ENCODE results near the gene MSL3.
A peak's percentile ranks its signal among the peaks of the same experiment; 100 is the strongest.

The MSL3 gene

DNA sequence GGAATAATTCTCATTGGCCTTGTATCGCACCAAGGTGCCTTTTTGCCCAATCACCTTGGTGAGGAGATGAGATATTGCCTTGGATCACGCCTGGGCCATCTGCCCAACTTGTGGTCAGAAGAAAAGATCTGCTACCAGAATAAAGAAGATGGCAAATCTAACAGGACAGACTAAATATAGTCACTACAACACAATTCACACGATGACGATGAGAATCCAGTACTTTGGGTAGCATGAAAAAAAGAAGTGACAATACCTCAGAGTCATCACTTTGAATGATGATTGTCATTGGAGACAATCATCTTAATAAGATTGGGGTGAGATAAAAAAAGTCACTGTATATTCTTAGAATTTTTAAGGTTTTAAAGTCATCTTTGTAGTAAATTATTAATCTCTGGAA, 7.3 kb upstream of the MSL3 start:
- Histone ChIP-seq H3K79me2 (ENCODE audit: low read length) (no peaks in the 10 kb centered on the region), H3K4me2 (ENCODE audit: low read length) (peak overlapping the region; percentile 35), H3K9ac (ENCODE audit: low read length) (peak overlapping the region; percentile 8; the same call in 1 of the 2 replicates), H3K4me3 (ENCODE audit: low read length) (no peak overlapping the region), H3K36me3 (replicated peaks; ENCODE audit: low read depth, low read length) (peaks cover 3% of the 10 kb centered on the region), H3K9me3 (ENCODE audit: insufficient read depth, low read length) (no peaks in the 10 kb centered on the region), H3K4me1 (ENCODE audit: low read length) (peaks cover 55% of the 10 kb centered on the region), H3K27me3 (ENCODE audit: low read depth, low read length) (no peaks in the 10 kb centered on the region), H2AFZ (ENCODE audit: low read depth, low read length) (no peak overlapping the region), H3K27ac (ENCODE audit: low read length) (peak overlapping the region; percentile 79), H4K20me1 (ENCODE audit: insufficient read depth, low read length) (no peaks in the 10 kb centered on the region)
- TF ChIP-seq, protein P1, sequence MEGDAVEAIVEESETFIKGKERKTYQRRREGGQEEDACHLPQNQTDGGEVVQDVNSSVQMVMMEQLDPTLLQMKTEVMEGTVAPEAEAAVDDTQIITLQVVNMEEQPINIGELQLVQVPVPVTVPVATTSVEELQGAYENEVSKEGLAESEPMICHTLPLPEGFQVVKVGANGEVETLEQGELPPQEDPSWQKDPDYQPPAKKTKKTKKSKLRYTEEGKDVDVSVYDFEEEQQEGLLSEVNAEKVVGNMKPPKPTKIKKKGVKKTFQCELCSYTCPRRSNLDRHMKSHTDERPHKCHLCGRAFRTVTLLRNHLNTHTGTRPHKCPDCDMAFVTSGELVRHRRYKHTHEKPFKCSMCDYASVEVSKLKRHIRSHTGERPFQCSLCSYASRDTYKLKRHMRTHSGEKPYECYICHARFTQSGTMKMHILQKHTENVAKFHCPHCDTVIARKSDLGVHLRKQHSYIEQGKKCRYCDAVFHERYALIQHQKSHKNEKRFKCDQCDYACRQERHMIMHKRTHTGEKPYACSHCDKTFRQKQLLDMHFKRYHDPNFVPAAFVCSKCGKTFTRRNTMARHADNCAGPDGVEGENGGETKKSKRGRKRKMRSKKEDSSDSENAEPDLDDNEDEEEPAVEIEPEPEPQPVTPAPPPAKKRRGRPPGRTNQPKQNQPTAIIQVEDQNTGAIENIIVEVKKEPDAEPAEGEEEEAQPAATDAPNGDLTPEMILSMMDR (IDR thresholded peaks at IDR 0.05; ENCODE audit: low read depth, low read length) = no peak
- no peak for TF ChIP-seq EZH2phosphoT487 (IDR thresholded peaks at IDR 0.05; ENCODE audit: low read depth)

GRCh38 chrX:11751261-11751660, 6.8 kb upstream of the MSL3 start:
- H3K36me3 ChIP-seq (replicated peaks; ENCODE audit: low read depth, low read length) = peaks cover 3% of the 10 kb centered on the region
- H3K4me2 ChIP-seq (ENCODE audit: low read length) = peak overlapping the region; percentile 35
- H3K27me3 ChIP-seq (ENCODE audit: low read depth, low read length) = no peaks in the 10 kb centered on the region

DNA sequence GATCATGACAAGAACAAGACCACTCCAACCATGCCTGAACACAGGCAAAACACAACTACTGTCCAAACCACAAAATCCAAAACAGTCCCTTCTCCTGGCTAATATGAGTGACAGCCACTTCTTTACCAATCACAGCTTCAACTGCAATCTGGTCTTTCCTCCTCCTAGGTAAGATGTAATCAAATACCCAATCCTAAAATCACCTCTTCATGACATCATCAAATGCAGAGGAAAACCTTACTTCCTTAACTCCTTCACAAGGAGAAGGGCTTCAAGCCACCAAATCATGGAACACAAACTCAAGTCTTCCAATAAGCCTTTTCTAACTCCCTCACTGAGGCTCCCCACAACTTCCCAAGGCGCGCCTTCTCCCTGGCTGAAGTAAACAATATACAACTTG, 4.4 kb upstream of the MSL3 start:
- Histone ChIP-seq H3K4me3 (ENCODE audit: low read length) (no peak overlapping the region), H3K4me2 (ENCODE audit: low read length) (no peak overlapping the region), H2AFZ (ENCODE audit: low read depth, low read length) (no peak overlapping the region), H3K27me3 (ENCODE audit: low read depth, low read length) (no peaks in the 10 kb centered on the region), H4K20me1 (ENCODE audit: insufficient read depth, low read length) (no peaks in the 10 kb centered on the region), H3K4me1 (ENCODE audit: low read length) (peaks cover 62% of the 10 kb centered on the region), H3K36me3 (replicated peaks; ENCODE audit: low read depth, low read length) (peaks cover 3% of the 10 kb centered on the region), H3K27ac (ENCODE audit: low read length) (no peak overlapping the region), H3K9me3 (ENCODE audit: insufficient read depth, low read length) (no peaks in the 10 kb centered on the region), H3K9ac (ENCODE audit: low read length) (no peak overlapping the region), H3K79me2 (ENCODE audit: low read length) (peaks cover 6% of the 10 kb centered on the region)
- no peak for TF ChIP-seq EZH2phosphoT487 (IDR thresholded peaks at IDR 0.05; ENCODE audit: low read depth)
- TF ChIP-seq, protein P1 (IDR thresholded peaks at IDR 0.05; ENCODE audit: low read depth, low read length) = no peak

More at GRCh38 chrX:11751261-11751660, 6.8 kb upstream of the MSL3 start:
- Histone ChIP-seq H3K9me3 (ENCODE audit: insufficient read depth, low read length) (no peaks in the 10 kb centered on the region), H2AFZ (ENCODE audit: low read depth, low read length) (no peak overlapping the region), H3K79me2 (ENCODE audit: low read length) (no peaks in the 10 kb centered on the region), H3K27ac (ENCODE audit: low read length) (peak overlapping the region; percentile 79), H3K9ac (ENCODE audit: low read length) (peak overlapping the region; percentile 31; the same call in 1 of the 2 replicates), H3K4me3 (ENCODE audit: low read length) (no peak overlapping the region), H4K20me1 (ENCODE audit: insufficient read depth, low read length) (no peaks in the 10 kb centered on the region), H3K4me1 (ENCODE audit: low read length) (peaks cover 55% of the 10 kb centered on the region)
- no peak for TF ChIP-seq EZH2phosphoT487 (IDR thresholded peaks at IDR 0.05; ENCODE audit: low read depth)
- TF ChIP-seq, protein P1 (IDR thresholded peaks at IDR 0.05; ENCODE audit: low read depth, low read length) = no peak

DNA sequence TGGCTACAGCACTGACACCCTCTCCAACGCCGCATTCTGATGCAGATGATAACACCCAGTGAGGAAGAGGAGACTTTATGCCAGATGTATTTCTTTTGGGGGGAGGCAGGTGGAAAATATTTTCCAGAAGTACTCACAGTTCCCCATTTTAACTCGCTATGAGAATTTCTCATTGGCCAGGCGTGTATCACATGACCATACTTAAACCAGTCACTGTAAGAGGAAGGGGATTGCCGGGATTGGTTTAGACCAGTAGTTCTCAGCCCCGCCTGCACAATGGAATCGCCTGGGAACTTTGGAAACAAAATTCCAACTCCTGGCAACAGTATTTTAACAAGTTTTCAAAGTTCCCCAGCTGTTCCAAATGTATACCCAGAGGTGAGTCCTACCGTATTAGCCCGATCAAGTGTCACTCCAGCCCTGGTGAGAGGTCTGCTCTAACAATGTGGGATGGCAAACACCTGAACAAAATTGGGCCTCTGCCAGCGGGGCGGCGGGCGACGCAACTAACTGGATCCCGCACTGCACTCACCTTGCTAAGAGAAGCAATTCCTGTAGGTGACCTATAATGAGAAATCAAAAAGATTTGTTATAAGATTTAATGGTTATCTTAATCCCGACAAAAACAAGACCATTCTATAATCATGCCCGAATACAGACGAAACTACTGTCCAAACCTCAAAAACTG, 2.9 kb upstream of the MSL3 start:
- Histone ChIP-seq H3K9ac (ENCODE audit: low read length) (no peak overlapping the region), H3K4me1 (ENCODE audit: low read length) (peaks cover 60% of the 10 kb centered on the region), H3K4me2 (ENCODE audit: low read length) (no peak overlapping the region), H2AFZ (ENCODE audit: low read depth, low read length) (no peak overlapping the region), H3K79me2 (ENCODE audit: low read length) (peaks cover 13% of the 10 kb centered on the region), H3K27ac (ENCODE audit: low read length) (no peak overlapping the region), H3K4me3 (ENCODE audit: low read length) (no peak overlapping the region), H3K36me3 (replicated peaks; ENCODE audit: low read depth, low read length) (peaks cover 3% of the 10 kb centered on the region), H3K27me3 (ENCODE audit: low read depth, low read length) (no peaks in the 10 kb centered on the region), H3K9me3 (ENCODE audit: insufficient read depth, low read length) (no peaks in the 10 kb centered on the region), H4K20me1 (ENCODE audit: insufficient read depth, low read length) (no peaks in the 10 kb centered on the region)
- TF ChIP-seq, protein P1 (IDR thresholded peaks at IDR 0.05; ENCODE audit: low read depth, low read length) = no peak
- TF ChIP-seq EZH2phosphoT487 (IDR thresholded peaks at IDR 0.05; ENCODE audit: low read depth) = no peak

All from OCI-LY3 (cell line).